ENCODE measurements around the gene TECPR1.

DNA sequence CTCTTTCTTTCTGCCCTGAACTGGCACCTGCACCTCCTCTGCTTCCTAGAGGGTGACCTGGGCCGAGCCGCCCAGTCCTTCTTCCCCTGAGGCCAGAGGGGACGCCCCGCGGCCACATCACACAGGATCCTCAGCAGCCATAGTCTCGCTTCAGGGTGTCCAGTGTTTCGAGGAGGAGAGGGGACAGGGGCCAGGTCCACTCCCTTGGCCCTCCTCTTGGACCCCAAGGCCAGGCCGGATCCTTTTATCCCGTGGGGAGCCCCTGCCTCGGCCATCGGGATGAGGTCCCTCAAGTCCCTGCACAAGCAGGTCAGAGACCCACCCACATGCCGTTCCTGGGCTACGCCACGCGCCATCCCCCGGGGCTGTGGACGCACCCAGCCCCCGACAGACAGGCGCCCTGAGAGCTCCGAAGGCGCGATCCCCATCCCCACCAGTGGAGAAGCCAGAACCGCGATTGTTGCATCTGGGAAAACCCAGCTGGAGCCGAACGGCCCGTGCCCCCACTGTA lies 37.2 kb downstream of the TECPR1 start:
- TF ChIP-seq POLR2A (IDR thresholded peaks at IDR 0.05) (no peak), CTCF (IDR thresholded peaks at IDR 0.05) (no peak)
